Gastroesophageal sphincter (tissue), 4 donors: ENCODE results near the gene SERPINE1. TPM values are rescaled to one million over a fixed set of nuclear protein-coding genes. Genes with fewer than 3 reads are reported as not detected.
"Not testable (repeated sequence)": the region's sequence is repeated elsewhere in the genome, so short reads cannot be mapped to it uniquely, and the experiment has no call there.

Experiments used
- ATAC-seq: fragments of 150-250 bp; one replicate; pipeline ENCODE4 v1.9.1; 2016; ENCODE audit warnings: mild to moderate bottlenecking, moderate library complexity
- H3K27ac ChIP-seq, 4 donors: fragments of 200-600 bp; sonication (generic) in 3 of 4; 1 replicate in 3 of 4; 2 replicates in 1 of 4; pipeline ENCODE4 v1.5.1; 2016 to 2019
- H3K27me3 ChIP-seq: fragments of 200-600 bp; sonication (generic); one replicate; pipeline ENCODE4 v1.5.1; 2019
- H3K36me3 ChIP-seq, 2 donors: fragments of 200-600 bp; sonication (generic); one replicate each; pipeline ENCODE4 v1.5.1; 2019; ENCODE audit warnings: control low read depth in 1 of 2
- H3K4me1 ChIP-seq, 3 donors: fragments of 200-600 bp; sonication (generic); 1 replicate in 2 of 3; 2 replicates in 1 of 3; pipeline ENCODE4 v1.5.1; 2016 to 2019; ENCODE audit warnings: control low read depth in 2 of 3
- H3K4me3 ChIP-seq, 2 donors: fragments of 200-600 bp; sonication (generic); one replicate each; pipeline ENCODE4 v1.5.1; 2019; ENCODE audit warnings: mild to moderate bottlenecking in 1 of 2, moderate library complexity in 1 of 2
- H3K9me3 ChIP-seq, 3 donors: fragments of 200-600 bp; sonication (generic); one replicate each; pipeline ENCODE4 v1.5.1; 2017 to 2019; ENCODE audit warnings: control low read depth in 2 of 3
- CTCF ChIP-seq, 4 experiments: fragments of 200-600 bp in 2 of 4; fragments of 450-650 bp in 2 of 4; sonication (generic) in 1 of 4; IDR thresholded peaks; one replicate each; pipeline ENCODE4 v1.5.1; 2017 to 2019; ENCODE audit warnings: antibody characterized with exemption in 4 of 4, mild to moderate bottlenecking in 2 of 4, moderate library complexity in 2 of 4
- EP300 ChIP-seq: sonication (generic); formaldehyde crosslinking; IDR thresholded peaks from one replicate; pipeline ENCODE4 v1.6.1; 2017; ENCODE audit warnings: antibody characterized with exemption, mild to moderate bottlenecking
- POLR2A ChIP-seq, 2 donors: fragments of 450-650 bp; IDR thresholded peaks; one replicate each; pipeline ENCODE4 v1.6.1; 2017; ENCODE audit warnings: antibody characterized with exemption in 2 of 2, mild to moderate bottlenecking in 2 of 2, moderate library complexity in 1 of 2
- POLR2AphosphoS5 ChIP-seq: sonication (generic); formaldehyde crosslinking; IDR thresholded peaks from one replicate; pipeline ENCODE4 v1.6.1; 2017; ENCODE audit warnings: antibody characterized with exemption
- WGBS, 2 donors: methylation state at CpG; one replicate each; pipeline ENCODE4 v1.1.5; 2018; ENCODE audit warnings: low coverage in 1 of 2; 5-methylcytosine and 5-hydroxymethylcytosine counted together
- total RNA-seq, 4 donors: library from RNA; depleted of rRNA; stranded (reverse); fragments of >200 nt; gene quantifications; one replicate each; pipeline ENCODE4 v1.1.0, GENCODE V29; 2016

SERPINE1 gene
- total RNA-seq, 4 donors from 2014 or later, result 5.4 to 75.3 (median 19.6) TPM

GRCh38 chr7:101127460-101128039, 646 bp downstream of the SERPINE1 start:
- H3K4me1 ChIP-seq, result peaks cover 0 to 39% (median 29%) of the 10 kb centered on the region in 3 donors
- TF ChIP-seq EP300, result no peak
- TF ChIP-seq POLR2A (IDR thresholded peaks at IDR 0.05), result no peak
- no peak for TF ChIP-seq CTCF (IDR thresholded peaks at IDR 0.05)
- no peak for TF ChIP-seq POLR2AphosphoS5
- peaks cover 0 to 4% of the 10 kb centered on the region in 2 donors for H3K36me3 ChIP-seq
- ATAC-seq, result no peak
- no peaks in the 10 kb centered on the region for H3K9me3 ChIP-seq
- H3K27me3 ChIP-seq, result no peaks in the 10 kb centered on the region
- peak overlapping the region in 3 of 4 donors; percentile 61 to 78 (median 70) for H3K27ac ChIP-seq
- 94% methylated on average over 2 of the region's 3 CpGs; no CpG with 5 or more reads in 1 of the 2 donors for WGBS, 2 donors
- peak overlapping the region in 1 of 2 donors; percentile 37 for H3K4me3 ChIP-seq

GRCh38 chr7:101128040-101128834, 1.3 kb downstream of the SERPINE1 start:
- Histone ChIP-seq H3K36me3 (peaks cover 0 to 4% of the 10 kb centered on the region in 2 donors), H3K9me3 (no peaks in the 10 kb centered on the region), H3K4me1 (peaks cover 0 to 32% (median 25%) of the 10 kb centered on the region in 3 donors), H3K27ac (no peak overlapping the region), H3K27me3 (no peaks in the 10 kb centered on the region), H3K4me3 (peak overlapping the region in 1 of 2 donors; percentile 37)
- 81 to 82% methylated on average over 6 to 8 of the region's 14 CpGs for WGBS, 2 donors
- TF ChIP-seq POLR2AphosphoS5, result no peak
- no peak for TF ChIP-seq POLR2A (IDR thresholded peaks at IDR 0.05)
- no peak for ATAC-seq

- peaks cover 0 to 4% of the 10 kb centered on the region in 2 donors for H3K36me3 ChIP-seq
- peaks cover 0 to 29% (median 18%) of the 10 kb centered on the region in 3 donors for H3K4me1 ChIP-seq
- H3K9me3 ChIP-seq, result no peaks in the 10 kb centered on the region
- no peak overlapping the region for H3K27ac ChIP-seq
- ATAC-seq, result no peak
- no peaks in the 10 kb centered on the region for H3K27me3 ChIP-seq
- TF ChIP-seq POLR2A (IDR thresholded peaks at IDR 0.05) (no peak), EP300 (no peak), POLR2AphosphoS5 (no peak), CTCF (IDR thresholded peaks at IDR 0.05) (no peak)
- H3K4me3 ChIP-seq, result no peak overlapping the region
- WGBS, 2 donors, result 88 to 98% methylated on average over 1 to 3 of the region's 3 CpGs
Observed at GRCh38 chr7:101129603-101130117, 2.8 kb downstream of the SERPINE1 start.

- not testable (repeated sequence) for ATAC-seq, H3K27ac ChIP-seq, H3K4me3 ChIP-seq, H3K27me3 ChIP-seq, H3K9me3 ChIP-seq, H3K4me1 ChIP-seq, H3K36me3 ChIP-seq
- WGBS, 2 donors, result 86 to 87% methylated on average over 11 to 15 of the region's 18 CpGs
Observed at GRCh38 chr7:101132626-101133600, 6.0 kb downstream of the SERPINE1 start.

GRCh38 chr7:101133621-101134398, 6.9 kb downstream of the SERPINE1 start:
- peaks cover 0 to 14% (median 0%) of the 10 kb centered on the region in 3 donors for H3K4me1 ChIP-seq
- 73 to 82% methylated on average over 2 to 6 of the region's 15 CpGs for WGBS, 2 donors

More at GRCh38 chr7:101133621-101134398, 6.9 kb downstream of the SERPINE1 start:
- Histone ChIP-seq H3K36me3 (peaks cover 0 to 8% of the 10 kb centered on the region in 2 donors), H3K4me3 (no peak overlapping the region), H3K27me3 (no peaks in the 10 kb centered on the region), H3K9me3 (no peaks in the 10 kb centered on the region), H3K27ac (no peak overlapping the region)
- TF ChIP-seq CTCF (IDR thresholded peaks at IDR 0.05) (no peak), EP300 (no peak), POLR2A (IDR thresholded peaks at IDR 0.05) (no peak), POLR2AphosphoS5 (no peak)
- no peak for ATAC-seq
